Activated CD4-positive, CD25-positive, alpha-beta regulatory T cell (primary cell): ENCODE results near the gene ERN2.
"Not testable (repeated sequence)": the region's sequence is repeated elsewhere in the genome, so short reads cannot be mapped to it uniquely, and the experiment has no call there.

Source experiments
- DNase-seq, 4 experiments: peaks; one replicate each; lab custom pipeline; 2025; lab: John Stamatoyannopoulos, UW

ERN2 gene

GRCh38 chr16:23712976-23713375 lies at the start of gene ERN2:
Gene ERN2, minus strand, starts transcription at chr16:23713222. Its CDS starts 35 bp downstream, at chr16:23713187.
- no peak for DNase-seq

GRCh38 chr16:23757937-23758619 lies 45.1 kb upstream of the ERN2 start:
- DNase-seq, result no peak

- no peak for DNase-seq
Observed at GRCh38 chr16:23757116-23757515, 44.1 kb upstream of the ERN2 start.

GRCh38 chr16:23755484-23755809 lies 42.4 kb upstream of the ERN2 start:
- no peak for DNase-seq

GRCh38 chr16:23754594-23755483 lies 41.8 kb upstream of the ERN2 start, which contains the start of gene CHP2:
Gene CHP2, plus strand, starts transcription at chr16:23755026. Its CDS starts 24 bp downstream, at chr16:23755050.
- DNase-seq, result no peak

GRCh38 chr16:23753908-23754593 lies 41.0 kb upstream of the ERN2 start:
- no peak for DNase-seq

GRCh38 chr16:23751053-23751452 lies 38.0 kb upstream of the ERN2 start:
- not testable (repeated sequence) for DNase-seq

- no peak for DNase-seq
Observed at GRCh38 chr16:23748630-23749029, 35.6 kb upstream of the ERN2 start.

- no peak for DNase-seq
Observed at GRCh38 chr16:23745263-23745662, 32.2 kb upstream of the ERN2 start.

GRCh38 chr16:23742766-23743165 lies 29.7 kb upstream of the ERN2 start:
- no peak for DNase-seq

GRCh38 chr16:23741675-23742303 lies 28.8 kb upstream of the ERN2 start:
- DNase-seq, result no peak

GRCh38 chr16:23739516-23739915 lies 26.5 kb upstream of the ERN2 start:
- DNase-seq, result no peak

- DNase-seq, result not testable (repeated sequence)
Observed at GRCh38 chr16:23737423-23738028, 24.5 kb upstream of the ERN2 start.

- DNase-seq, result no peak
Observed at GRCh38 chr16:23734176-23734893, 21.3 kb upstream of the ERN2 start.

GRCh38 chr16:23729503-23730424 lies 16.7 kb upstream of the ERN2 start:
- no peak for DNase-seq

- no peak for DNase-seq
Observed at GRCh38 chr16:23728112-23728477, 15.1 kb upstream of the ERN2 start.

- no peak for DNase-seq
Observed at GRCh38 chr16:23726710-23727109, 13.7 kb upstream of the ERN2 start.

- no peak for DNase-seq
Observed at GRCh38 chr16:23724785-23725131, 11.7 kb upstream of the ERN2 start.

- DNase-seq, result no peak
Observed at GRCh38 chr16:23724096-23724784, 11.2 kb upstream of the ERN2 start.
